Measurements from ENCODE around the gene NECAB3. TPM values are rescaled to one million over a fixed set of nuclear protein-coding genes. Genes with fewer than 3 reads are reported as not detected.

The NECAB3 gene
- total RNA-seq, 4 donors from 2014 or later, result 17.1 to 30.8 (median 23.3) TPM

DNA sequence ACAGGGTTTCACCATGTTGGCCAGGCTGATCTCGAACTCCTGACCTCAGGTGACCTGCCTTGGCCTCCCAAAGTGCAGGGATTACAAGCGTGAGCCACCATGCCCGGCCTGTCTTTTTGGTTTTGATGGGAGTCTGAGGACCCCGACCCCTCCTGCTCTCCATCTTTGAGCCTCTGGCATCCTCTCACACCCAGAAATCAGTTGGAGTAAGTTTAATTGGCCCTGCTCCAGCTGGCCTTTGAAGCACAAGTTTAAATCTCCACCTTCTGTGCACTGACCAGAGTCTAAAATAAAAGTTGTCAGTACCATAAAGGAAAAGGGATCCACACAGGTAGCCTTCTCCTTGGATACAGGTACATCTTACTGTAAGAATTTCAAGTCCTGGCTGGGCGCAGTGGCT, 28.0 kb downstream of the NECAB3 start:
- intact Hi-C loops (cut with DNase I; ENCODE audit: low total_unique reads), result no loop called here
- H3K4me3 ChIP-seq (ENCODE audit: low read depth, poor library complexity, severe bottlenecking), result no peak overlapping the region
- 94 to 95% methylated on average over 5 of the region's 5 CpGs for WGBS, 2 donors
- TF ChIP-seq, protein P1, sequence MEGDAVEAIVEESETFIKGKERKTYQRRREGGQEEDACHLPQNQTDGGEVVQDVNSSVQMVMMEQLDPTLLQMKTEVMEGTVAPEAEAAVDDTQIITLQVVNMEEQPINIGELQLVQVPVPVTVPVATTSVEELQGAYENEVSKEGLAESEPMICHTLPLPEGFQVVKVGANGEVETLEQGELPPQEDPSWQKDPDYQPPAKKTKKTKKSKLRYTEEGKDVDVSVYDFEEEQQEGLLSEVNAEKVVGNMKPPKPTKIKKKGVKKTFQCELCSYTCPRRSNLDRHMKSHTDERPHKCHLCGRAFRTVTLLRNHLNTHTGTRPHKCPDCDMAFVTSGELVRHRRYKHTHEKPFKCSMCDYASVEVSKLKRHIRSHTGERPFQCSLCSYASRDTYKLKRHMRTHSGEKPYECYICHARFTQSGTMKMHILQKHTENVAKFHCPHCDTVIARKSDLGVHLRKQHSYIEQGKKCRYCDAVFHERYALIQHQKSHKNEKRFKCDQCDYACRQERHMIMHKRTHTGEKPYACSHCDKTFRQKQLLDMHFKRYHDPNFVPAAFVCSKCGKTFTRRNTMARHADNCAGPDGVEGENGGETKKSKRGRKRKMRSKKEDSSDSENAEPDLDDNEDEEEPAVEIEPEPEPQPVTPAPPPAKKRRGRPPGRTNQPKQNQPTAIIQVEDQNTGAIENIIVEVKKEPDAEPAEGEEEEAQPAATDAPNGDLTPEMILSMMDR (IDR thresholded peaks at IDR 0.05), result no peak
- TF ChIP-seq POLR2A (IDR thresholded peaks at IDR 0.05), result no peak
- peak in 1 of 2 donors; percentile 58 for DNase-seq (ENCODE audit: low spot score in 2 of 2)

DNA sequence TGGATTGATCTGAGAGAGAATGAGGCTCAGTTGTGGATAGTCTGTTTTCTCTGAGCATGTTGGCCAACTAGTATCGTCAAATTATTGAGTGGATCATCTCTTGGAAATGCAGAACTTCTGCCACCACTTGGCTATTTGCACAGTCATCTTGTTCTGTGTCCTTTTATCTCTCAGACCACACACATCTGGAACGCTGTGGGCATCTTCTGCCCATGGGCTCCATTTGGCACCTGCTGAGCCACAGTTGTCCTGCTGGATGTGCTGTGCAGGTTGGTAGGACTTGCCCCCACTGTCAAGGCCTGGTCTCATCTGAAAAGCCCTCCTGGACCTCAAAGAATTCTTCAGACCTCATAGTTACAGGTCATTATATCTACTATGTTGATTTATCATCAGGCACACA, 28.8 kb downstream of the NECAB3 start:
- 91 to 97% methylated on average over 2 of the region's 2 CpGs for WGBS, 2 donors

DNA sequence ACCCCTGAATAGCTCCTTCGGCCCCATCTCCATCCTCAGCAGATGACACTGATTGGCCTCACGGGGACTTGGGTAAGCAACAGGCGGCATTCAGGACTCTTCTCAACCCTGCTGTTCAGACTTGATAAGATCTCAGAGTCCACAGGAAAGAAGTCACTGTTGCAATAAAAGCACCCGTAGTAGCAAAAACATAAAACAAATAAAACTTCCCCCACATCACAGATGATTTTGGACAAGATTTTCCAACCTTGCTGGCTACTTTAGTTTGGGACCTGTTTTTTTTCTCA, 29.2 kb downstream of the NECAB3 start:
- 76 to 79% methylated on average over 4 of the region's 4 CpGs for WGBS, 2 donors
- DNase-seq (ENCODE audit: low spot score in 2 of 2), result no peak
- no peak overlapping the region for H3K4me3 ChIP-seq (ENCODE audit: low read depth, poor library complexity, severe bottlenecking)
- TF ChIP-seq POLR2A (IDR thresholded peaks at IDR 0.05), result no peak
- TF ChIP-seq, protein P1 (IDR thresholded peaks at IDR 0.05), result no peak
- intact Hi-C loops (cut with DNase I; ENCODE audit: low total_unique reads), result no loop called here

More for the DNA sequence above, 28.8 kb downstream of the NECAB3 start:
- DNase-seq (ENCODE audit: low spot score in 2 of 2), result peak in 1 of 2 donors; percentile 37
- H3K4me3 ChIP-seq (ENCODE audit: low read depth, poor library complexity, severe bottlenecking), result no peak overlapping the region
- no peak for TF ChIP-seq POLR2A (IDR thresholded peaks at IDR 0.05)
- TF ChIP-seq, protein P1 (IDR thresholded peaks at IDR 0.05), result no peak
- intact Hi-C loops (cut with DNase I; ENCODE audit: low total_unique reads), result no loop called here

DNA sequence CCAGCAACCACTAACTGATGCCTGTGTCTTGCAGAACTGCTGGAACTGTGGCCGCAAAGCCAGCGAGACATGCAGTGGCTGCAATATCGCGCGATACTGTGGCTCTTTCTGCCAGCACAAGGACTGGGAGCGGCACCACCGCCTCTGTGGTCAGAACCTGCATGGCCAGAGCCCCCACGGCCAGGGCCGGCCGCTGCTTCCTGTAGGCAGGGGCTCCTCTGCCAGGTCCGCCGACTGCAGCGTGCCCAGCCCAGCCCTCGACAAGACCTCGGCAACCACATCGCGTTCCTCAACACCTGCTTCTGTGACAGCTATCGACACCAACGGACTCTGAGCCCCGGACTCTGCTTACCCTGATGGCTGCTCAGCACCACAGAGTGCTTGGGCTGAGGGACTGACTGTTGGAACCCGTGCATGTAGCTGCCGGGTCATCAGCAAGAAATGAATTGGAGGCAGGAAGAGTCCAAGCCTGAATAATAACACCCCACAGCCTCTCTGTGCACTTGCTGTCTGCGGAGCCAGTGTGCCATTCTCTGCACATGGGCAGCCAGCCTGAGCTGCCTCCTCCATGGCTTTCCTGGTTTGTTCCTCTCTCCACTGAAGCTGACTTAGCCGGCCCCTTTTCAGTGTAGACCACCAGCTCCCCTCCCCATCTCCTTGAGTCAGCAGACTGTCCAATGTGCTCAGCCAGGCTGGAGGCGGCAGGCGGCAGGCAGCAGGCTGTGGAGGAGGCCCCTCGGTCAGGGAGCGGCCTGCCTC, 29.7 kb downstream of the NECAB3 start:
- TF ChIP-seq POLR2A (IDR thresholded peaks at IDR 0.05), result no peak
- TF ChIP-seq, protein P1 (IDR thresholded peaks at IDR 0.05), result no peak
- intact Hi-C loops (cut with DNase I; ENCODE audit: low total_unique reads), result no loop called here
- no peak overlapping the region for H3K4me3 ChIP-seq (ENCODE audit: low read depth, poor library complexity, severe bottlenecking)
- peak in 1 of 2 donors; percentile 75 for DNase-seq (ENCODE audit: low spot score in 2 of 2)
- 90 to 91% methylated on average over 27 to 28 of the region's 28 CpGs for WGBS, 2 donors

DNA sequence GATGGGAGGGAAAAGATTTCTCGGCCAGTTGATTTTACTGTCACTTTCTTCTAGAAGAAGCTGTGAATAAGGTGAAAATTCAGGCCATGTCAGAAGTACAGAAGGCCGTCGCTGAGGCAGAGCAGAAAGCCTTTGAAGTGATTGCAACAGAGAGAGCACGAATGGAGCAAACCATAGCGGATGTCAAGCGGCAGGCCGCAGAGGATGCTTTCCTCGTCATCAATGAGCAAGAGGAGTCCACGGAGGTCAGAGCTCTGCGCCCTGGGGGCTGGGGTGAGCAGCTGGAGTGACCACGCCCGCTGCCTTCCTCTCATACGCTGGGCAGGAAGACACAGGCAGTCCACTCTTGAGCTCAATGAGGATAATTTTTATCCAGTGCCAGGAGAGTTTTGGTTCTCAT, 33.9 kb downstream of the NECAB3 start:
- no peak overlapping the region for H3K4me3 ChIP-seq (ENCODE audit: low read depth, poor library complexity, severe bottlenecking)
- intact Hi-C loops (cut with DNase I; ENCODE audit: low total_unique reads), result no loop called here
- TF ChIP-seq, protein P1 (IDR thresholded peaks at IDR 0.05), result no peak
- TF ChIP-seq POLR2A (IDR thresholded peaks at IDR 0.05), result no peak
- 82 to 90% methylated on average over 13 of the region's 13 CpGs for WGBS, 2 donors
- DNase-seq (ENCODE audit: low spot score in 2 of 2), result peak in 1 of 2 donors; percentile 82

DNA sequence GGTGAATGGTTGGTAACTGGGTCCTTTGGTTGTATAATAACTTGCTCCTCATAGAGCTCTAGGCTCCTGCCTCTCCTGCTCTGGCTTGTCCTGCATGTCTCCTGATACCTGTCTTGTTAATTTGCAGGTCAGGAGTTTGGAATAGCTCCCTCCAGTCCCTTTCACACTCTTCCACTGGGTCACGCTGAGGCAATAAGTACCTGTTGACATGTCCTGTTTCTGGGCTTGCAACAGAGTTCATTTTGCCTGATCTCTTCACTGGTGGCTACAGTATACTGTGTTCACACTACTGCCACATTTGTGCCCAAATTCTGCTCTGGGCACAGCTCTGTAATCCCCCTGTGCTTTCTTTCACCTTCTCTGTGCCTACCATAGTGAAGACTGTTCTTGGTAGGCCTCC, 37.5 kb downstream of the NECAB3 start:
- H3K4me3 ChIP-seq (ENCODE audit: low read depth, poor library complexity, severe bottlenecking), result no peak overlapping the region
- WGBS, 2 donors, result 87 to 100% methylated on average over 1 of the region's 1 CpG
- intact Hi-C loops (cut with DNase I; ENCODE audit: low total_unique reads), result no loop called here
- TF ChIP-seq POLR2A (IDR thresholded peaks at IDR 0.05), result no peak
- TF ChIP-seq, protein P1 (IDR thresholded peaks at IDR 0.05), result no peak
- no peak for DNase-seq (ENCODE audit: low spot score in 2 of 2)
